Naive thymus-derived CD4-positive, alpha-beta T cell (primary cell): ENCODE data around the gene ADAMTS9. TPM values are rescaled to one million over a fixed set of nuclear protein-coding genes. Genes with fewer than 3 reads are reported as not detected.

Experiments used
- ATAC-seq: fragments of 150-1000 bp; cut with Tn5 transposase; 2 replicates; pipeline ENCODE4 v1.10.0; 2021; ENCODE audit warnings: mild to moderate bottlenecking, moderate library complexity
- CTCF ChIA-PET: fragments of 350-600 bp; sonication (Branson Sonifier 250); formaldehyde crosslinking; loops from one replicate; lab custom pipeline; 2021; ENCODE audit warnings: antibody characterized with exemption; lab: Charles Lee
- POLR2A ChIA-PET: fragments of 350-600 bp; sonication (Branson Sonifier 250); formaldehyde crosslinking; loops from one replicate; lab custom pipeline; 2021; ENCODE audit warnings: antibody characterized with exemption, inconsistent platforms; lab: Charles Lee
- DNase-seq, 9 donors: peaks; one replicate each; pipeline versions ENCODE4 v3.0.0 to v3.0.0-alpha.2; 2020 to 2022; ENCODE audit warnings: mixed read lengths in 1 of 9
- H3K27ac ChIP-seq: one replicate; pipeline ENCODE4 v1.7.0; 2013; ENCODE audit warnings: mild to moderate bottlenecking, low read depth, low read length, moderate library complexity
- H3K27me3 ChIP-seq, 2 donors: one replicate each; pipeline ENCODE4 v1.7.0; 2013; ENCODE audit warnings: low read length in 2 of 2, mild to moderate bottlenecking in 2 of 2, moderate library complexity in 2 of 2; ENCODE audit not compliant: control insufficient read depth in 2 of 2, insufficient read depth in 2 of 2
- H3K36me3 ChIP-seq, 3 experiments: 1 replicate in 2 of 3; 2 replicates in 1 of 3; pipeline ENCODE4 v1.7.0; 2013; ENCODE audit warnings: low read length in 3 of 3, mild to moderate bottlenecking in 3 of 3, moderate library complexity in 1 of 3; ENCODE audit not compliant: insufficient read depth in 3 of 3, control insufficient read depth in 2 of 3
- H3K4me1 ChIP-seq, 2 donors: one replicate each; pipeline ENCODE4 v1.7.0; 2013; ENCODE audit warnings: low read length in 2 of 2, mild to moderate bottlenecking in 2 of 2, moderate library complexity in 1 of 2; ENCODE audit not compliant: control insufficient read depth in 2 of 2, insufficient read depth in 2 of 2
- H3K4me3 ChIP-seq: 2 replicates; pipeline ENCODE4 v1.7.0; 2013; ENCODE audit warnings: mild to moderate bottlenecking, low read length
- H3K9me3 ChIP-seq, 3 experiments: 1 replicate in 2 of 3; 2 replicates in 1 of 3; pipeline ENCODE4 v1.7.0; 2013; ENCODE audit warnings: low read length in 3 of 3; ENCODE audit not compliant: control insufficient read depth in 2 of 3
- H3K27ac Mint-ChIP-seq, 9 donors: one replicate each; pipeline ENCODE4 v1.8.0; 2020 to 2022; ENCODE audit warnings: mixed read lengths in 9 of 9, mild to moderate bottlenecking in 8 of 9, moderate library complexity in 5 of 9, inconsistent platforms in 2 of 9
- H3K27me3 Mint-ChIP-seq, 5 donors: one replicate each; pipeline ENCODE4 v1.8.0; 2021 to 2022; ENCODE audit warnings: mixed read lengths in 5 of 5, mild to moderate bottlenecking in 1 of 5
- H3K36me3 Mint-ChIP-seq, 5 donors: one replicate each; pipeline ENCODE4 v1.8.0; 2020 to 2022; ENCODE audit warnings: mixed read lengths in 5 of 5, mild to moderate bottlenecking in 3 of 5, inconsistent platforms in 1 of 5
- H3K4me1 Mint-ChIP-seq, 7 donors: one replicate each; pipeline ENCODE4 v1.8.0; 2020 to 2022; ENCODE audit warnings: mixed read lengths in 7 of 7, mild to moderate bottlenecking in 3 of 7, inconsistent platforms in 1 of 7
- H3K4me3 Mint-ChIP-seq, 10 donors: one replicate each; pipeline ENCODE4 v1.8.0; 2020 to 2022; ENCODE audit warnings: mild to moderate bottlenecking in 10 of 10, mixed read lengths in 10 of 10, moderate library complexity in 6 of 10, inconsistent platforms in 2 of 10
- H3K9me3 Mint-ChIP-seq, 11 donors: one replicate each; pipeline ENCODE4 v1.8.0; 2020 to 2022; ENCODE audit warnings: mixed read lengths in 11 of 11, mild to moderate bottlenecking in 4 of 11, inconsistent platforms in 1 of 11, moderate library complexity in 1 of 11
- intact Hi-C, 2 donors: fragments of 100-400 bp; cut with micrococcal nuclease; formaldehyde crosslinking; loops; one replicate each; pipeline ENCODE4 v1.15.1; 2023
- polyA plus RNA-seq, 2 donors: library from polyadenylated mRNA; unstranded; fragments of 300-500 nt; fragmentation: Illumina TruSeq; gene quantifications; one replicate each; pipeline ENCODE4 v1.2.3, GENCODE V29; 2021
- total RNA-seq, 6 experiments: library from RNA in 5 of 6; stranded (reverse) in 5 of 6; gene quantifications; 1 replicate in 5 of 6; 2 replicates in 1 of 6; pipeline ENCODE4 v1.2.3 and lab custom pipeline; 2021 to 2026

The ADAMTS9 gene
- total and polyA plus RNA-seq, 7 experiments from 2014 or later: not detected

DNA sequence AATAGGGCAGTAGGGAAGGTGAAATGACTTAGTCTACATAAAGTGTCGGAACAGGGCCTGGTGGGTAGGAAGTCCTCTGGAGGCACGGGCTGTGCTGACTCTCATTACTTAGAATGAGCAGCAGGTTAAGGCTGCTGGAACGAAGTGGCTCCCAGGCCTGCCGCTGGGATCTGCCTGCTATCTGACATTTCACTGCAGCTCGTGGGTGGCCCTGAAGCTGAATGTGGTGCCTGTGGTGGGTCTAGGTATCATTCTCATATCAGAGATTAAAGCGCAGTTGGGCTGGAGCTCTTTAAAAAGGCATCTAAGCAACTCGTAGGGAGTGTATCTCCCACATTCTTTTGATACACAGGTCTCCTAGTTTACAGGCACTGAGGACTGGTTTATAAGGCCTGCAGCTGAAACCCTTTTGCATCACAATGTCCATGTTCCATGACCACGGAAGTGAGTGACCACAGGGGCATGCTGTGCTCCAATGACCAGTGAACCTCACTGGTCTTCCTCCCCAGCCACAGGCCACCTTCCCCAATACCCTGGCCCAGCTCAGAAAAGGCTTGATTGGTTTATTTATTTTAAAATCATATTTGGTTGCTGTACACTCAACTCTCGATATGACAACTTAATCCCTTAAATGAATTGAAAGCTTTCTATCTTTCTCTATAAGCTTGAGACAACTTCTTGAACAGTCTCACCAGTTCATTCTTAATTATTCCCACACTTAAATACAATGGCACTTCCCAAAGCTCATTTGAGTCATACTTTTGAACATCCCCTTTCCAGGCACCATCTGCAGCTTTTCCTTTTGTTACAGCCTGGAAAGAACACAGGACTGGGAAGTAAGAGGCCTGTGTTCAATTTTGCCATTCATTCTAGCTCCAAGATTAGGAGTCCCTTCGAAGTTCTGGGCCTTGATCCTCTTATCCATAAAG is 19.0 kb downstream of the ADAMTS9 start:
- no peaks in the 10 kb centered on the region for H3K4me1 Mint-ChIP-seq
- DNase-seq (no peak), ATAC-seq (no peak)
- no peaks in the 10 kb centered on the region for H3K36me3 Mint-ChIP-seq
- no peak overlapping the region for H3K27ac ChIP-seq
- no peak overlapping the region for H3K27ac Mint-ChIP-seq
- no peaks in the 10 kb centered on the region for H3K36me3 ChIP-seq
- intact Hi-C loops: no loop called here
- no peaks in the 10 kb centered on the region for H3K27me3 ChIP-seq
- peaks cover 0 to 4% (median 0%) of the 10 kb centered on the region in 5 donors for H3K27me3 Mint-ChIP-seq
- ChIA-PET CTCF (no interaction called here), POLR2A (no interaction called here)
- H3K4me3 ChIP-seq: no peak overlapping the region
- peaks cover 0 to 11% (median 0%) of the 10 kb centered on the region in 11 donors for H3K9me3 Mint-ChIP-seq
- no peaks in the 10 kb centered on the region for H3K4me1 ChIP-seq
- H3K9me3 ChIP-seq: no peaks in the 10 kb centered on the region
- H3K4me3 Mint-ChIP-seq: no peak overlapping the region

DNA sequence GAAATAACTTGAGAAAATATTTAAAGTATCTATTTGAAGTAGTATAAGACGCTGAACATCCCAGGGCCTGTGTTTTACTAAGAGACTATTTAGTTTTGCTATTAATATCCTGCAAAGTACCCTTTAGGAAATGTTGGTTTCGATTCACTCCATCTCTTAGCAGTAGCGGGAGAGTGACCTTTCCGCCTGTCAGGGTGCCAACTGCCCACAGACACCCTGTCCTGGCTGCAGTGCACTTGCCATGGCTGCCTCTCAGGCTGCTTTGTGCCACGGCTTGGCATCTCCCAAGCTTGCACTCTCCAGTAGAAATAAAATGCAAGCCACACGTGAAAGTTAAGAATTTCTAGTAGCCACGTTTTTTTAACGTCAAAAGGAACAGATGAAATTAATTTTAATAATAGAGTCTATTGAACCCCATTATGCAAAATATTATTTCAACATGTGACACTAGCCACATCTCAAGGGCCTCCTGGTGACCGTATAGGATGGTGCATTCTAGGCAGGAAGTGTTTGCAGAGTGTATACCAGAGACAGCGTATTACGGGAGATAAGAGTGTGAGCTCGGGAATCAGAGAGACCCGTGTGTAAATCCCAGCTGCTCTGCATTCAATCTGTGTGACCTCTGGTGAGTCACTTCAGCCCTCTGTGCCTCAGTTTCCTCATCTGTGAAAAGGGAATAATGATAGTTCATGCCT is 19.8 kb downstream of the ADAMTS9 start:
- H3K4me1 ChIP-seq: no peaks in the 10 kb centered on the region
- no peaks in the 10 kb centered on the region for H3K4me1 Mint-ChIP-seq
- no peak overlapping the region for H3K27ac Mint-ChIP-seq
- CTCF ChIA-PET: no interaction called here
- H3K36me3 ChIP-seq: no peaks in the 10 kb centered on the region
- POLR2A ChIA-PET: no interaction called here
- H3K9me3 Mint-ChIP-seq: peaks cover 0 to 11% (median 1%) of the 10 kb centered on the region in 11 donors
- H3K9me3 ChIP-seq: no peaks in the 10 kb centered on the region
- H3K4me3 ChIP-seq: no peak overlapping the region
- H3K36me3 Mint-ChIP-seq: no peaks in the 10 kb centered on the region
- ATAC-seq (no peak), DNase-seq (no peak)
- intact Hi-C loops: no loop called here
- H3K4me3 Mint-ChIP-seq: no peak overlapping the region
- H3K27me3 ChIP-seq: no peaks in the 10 kb centered on the region
- no peak overlapping the region for H3K27ac ChIP-seq
- H3K27me3 Mint-ChIP-seq: peaks cover 0 to 4% (median 0%) of the 10 kb centered on the region in 5 donors

DNA sequence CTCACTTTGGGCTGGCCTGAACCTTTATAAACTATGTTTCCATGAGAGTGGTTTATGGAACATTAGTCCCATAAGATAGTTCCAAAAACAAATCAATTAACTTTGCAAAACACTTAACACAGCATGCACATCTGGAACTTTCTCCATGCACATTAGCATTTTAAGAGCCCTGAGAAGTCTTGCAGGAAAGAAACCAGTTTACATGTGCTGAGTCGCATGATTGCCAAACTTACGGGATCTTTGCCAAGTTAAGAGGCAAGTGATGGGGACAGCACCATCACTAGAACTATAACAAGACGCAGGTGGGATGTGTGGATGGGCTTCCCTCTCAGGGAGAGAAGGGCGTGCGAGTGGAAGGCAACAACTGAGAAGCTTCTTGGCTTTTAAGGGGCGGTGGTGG is 20.7 kb downstream of the ADAMTS9 start:
- Mint-ChIP-seq H3K9me3 (peaks cover 0 to 18% (median 4%) of the 10 kb centered on the region in 11 donors), H3K4me3 (no peak overlapping the region), H3K27ac (no peak overlapping the region), H3K4me1 (no peaks in the 10 kb centered on the region), H3K36me3 (no peaks in the 10 kb centered on the region), H3K27me3 (peaks cover 0 to 4% (median 0%) of the 10 kb centered on the region in 5 donors)
- Histone ChIP-seq H3K4me1 (no peaks in the 10 kb centered on the region), H3K9me3 (no peaks in the 10 kb centered on the region), H3K36me3 (no peaks in the 10 kb centered on the region), H3K27me3 (no peaks in the 10 kb centered on the region), H3K4me3 (no peak overlapping the region), H3K27ac (no peak overlapping the region)
- intact Hi-C loops: no loop called here
- no peak for DNase-seq
- ChIA-PET POLR2A (no interaction called here), CTCF (no interaction called here)
- no peak for ATAC-seq

DNA sequence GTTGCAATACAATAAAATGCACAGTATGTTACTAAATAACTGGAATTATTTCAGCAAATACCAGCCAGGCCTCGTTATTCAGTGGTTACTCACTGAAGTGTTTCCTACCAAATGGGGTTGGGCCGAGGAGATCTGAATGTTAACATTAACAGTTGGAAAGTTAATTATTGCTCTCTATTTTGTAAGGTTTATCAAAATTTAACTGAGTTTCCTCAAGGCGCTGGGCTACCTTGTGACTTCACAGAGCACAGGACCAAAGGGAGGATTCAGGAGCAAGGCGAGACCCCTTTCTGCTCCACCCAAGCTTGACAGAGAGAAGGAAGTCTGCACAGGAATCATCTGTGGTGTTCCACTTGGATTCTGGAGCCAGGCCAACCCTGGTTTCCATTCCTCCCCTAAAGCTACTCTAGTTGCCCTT is 21.6 kb downstream of the ADAMTS9 start:
- POLR2A ChIA-PET: no interaction called here
- DNase-seq (no peak), ATAC-seq (no peak)
- Mint-ChIP-seq H3K4me3 (no peak overlapping the region), H3K27me3 (peaks cover 0 to 4% (median 0%) of the 10 kb centered on the region in 5 donors), H3K27ac (no peak overlapping the region), H3K4me1 (no peaks in the 10 kb centered on the region), H3K9me3 (peaks cover 0 to 23% (median 9%) of the 10 kb centered on the region in 11 donors), H3K36me3 (no peaks in the 10 kb centered on the region)
- H3K9me3 ChIP-seq: no peaks in the 10 kb centered on the region
- no peak overlapping the region for H3K27ac ChIP-seq
- CTCF ChIA-PET: no interaction called here
- no peaks in the 10 kb centered on the region for H3K36me3 ChIP-seq
- intact Hi-C loops: no loop called here
- H3K4me3 ChIP-seq: no peak overlapping the region
- H3K27me3 ChIP-seq: no peaks in the 10 kb centered on the region
- H3K4me1 ChIP-seq: no peaks in the 10 kb centered on the region

DNA sequence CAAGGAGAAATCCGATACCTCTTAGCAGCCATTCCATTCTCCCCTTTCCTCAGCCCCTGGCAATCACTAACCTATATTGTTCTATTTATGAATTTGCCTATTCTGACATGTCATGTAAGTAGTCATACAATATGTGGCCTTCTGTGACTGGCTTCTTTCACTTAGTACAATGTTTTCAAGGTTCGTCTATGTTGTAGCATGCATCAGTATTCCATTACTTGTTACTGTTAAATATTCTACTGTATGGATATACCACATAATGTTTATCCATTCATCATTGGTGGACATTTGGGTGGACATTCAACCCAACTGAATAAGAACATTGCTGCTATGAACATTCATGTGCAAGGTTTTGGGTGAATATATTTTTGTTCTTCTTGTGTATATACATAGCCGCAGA is 23.4 kb downstream of the ADAMTS9 start:
- Histone ChIP-seq H3K4me3 (no peak overlapping the region), H3K9me3 (no peaks in the 10 kb centered on the region), H3K36me3 (no peaks in the 10 kb centered on the region), H3K27me3 (no peaks in the 10 kb centered on the region), H3K27ac (no peak overlapping the region), H3K4me1 (no peaks in the 10 kb centered on the region)
- Mint-ChIP-seq H3K27me3 (peaks cover 0 to 4% (median 0%) of the 10 kb centered on the region in 5 donors), H3K4me3 (no peak overlapping the region), H3K27ac (no peak overlapping the region), H3K9me3 (peaks cover 0 to 27% (median 10%) of the 10 kb centered on the region in 11 donors), H3K4me1 (no peaks in the 10 kb centered on the region), H3K36me3 (no peaks in the 10 kb centered on the region)
- ChIA-PET POLR2A (no interaction called here), CTCF (no interaction called here)
- ATAC-seq (no peak), DNase-seq (no peak)
- intact Hi-C loops: no loop called here

DNA sequence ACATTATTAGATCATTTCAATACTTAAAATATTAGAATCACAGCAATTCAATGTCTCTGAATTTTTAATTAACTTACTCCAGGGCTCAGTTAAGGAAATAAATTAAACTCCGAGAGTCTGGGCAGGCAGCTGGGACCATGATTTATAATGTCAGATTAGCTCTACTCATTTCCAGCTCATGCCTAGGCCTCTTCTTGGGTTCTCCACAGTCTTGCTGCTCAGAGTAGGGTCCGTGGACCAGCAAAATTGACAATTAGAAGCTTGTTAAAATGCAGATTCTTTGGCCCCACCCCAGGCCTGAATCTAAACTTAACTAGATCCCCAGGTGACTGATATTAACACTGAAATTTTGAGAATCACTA is 28.2 kb downstream of the ADAMTS9 start:
- H3K4me1 Mint-ChIP-seq: no peaks in the 10 kb centered on the region
- intact Hi-C loops: no loop called here
- Histone ChIP-seq H3K27ac (no peak overlapping the region), H3K4me3 (no peak overlapping the region), H3K9me3 (no peaks in the 10 kb centered on the region), H3K4me1 (no peaks in the 10 kb centered on the region), H3K27me3 (no peaks in the 10 kb centered on the region), H3K36me3 (no peaks in the 10 kb centered on the region)
- no peak for DNase-seq
- CTCF ChIA-PET: no interaction called here
- H3K36me3 Mint-ChIP-seq: no peaks in the 10 kb centered on the region
- no peak overlapping the region for H3K4me3 Mint-ChIP-seq
- ATAC-seq: no peak
- H3K9me3 Mint-ChIP-seq: peaks cover 0 to 27% (median 8%) of the 10 kb centered on the region in 11 donors
- POLR2A ChIA-PET: no interaction called here
- H3K27ac Mint-ChIP-seq: no peak overlapping the region
- H3K27me3 Mint-ChIP-seq: no peaks in the 10 kb centered on the region
